Measurements from ENCODE around the gene TSC1.

DNA sequence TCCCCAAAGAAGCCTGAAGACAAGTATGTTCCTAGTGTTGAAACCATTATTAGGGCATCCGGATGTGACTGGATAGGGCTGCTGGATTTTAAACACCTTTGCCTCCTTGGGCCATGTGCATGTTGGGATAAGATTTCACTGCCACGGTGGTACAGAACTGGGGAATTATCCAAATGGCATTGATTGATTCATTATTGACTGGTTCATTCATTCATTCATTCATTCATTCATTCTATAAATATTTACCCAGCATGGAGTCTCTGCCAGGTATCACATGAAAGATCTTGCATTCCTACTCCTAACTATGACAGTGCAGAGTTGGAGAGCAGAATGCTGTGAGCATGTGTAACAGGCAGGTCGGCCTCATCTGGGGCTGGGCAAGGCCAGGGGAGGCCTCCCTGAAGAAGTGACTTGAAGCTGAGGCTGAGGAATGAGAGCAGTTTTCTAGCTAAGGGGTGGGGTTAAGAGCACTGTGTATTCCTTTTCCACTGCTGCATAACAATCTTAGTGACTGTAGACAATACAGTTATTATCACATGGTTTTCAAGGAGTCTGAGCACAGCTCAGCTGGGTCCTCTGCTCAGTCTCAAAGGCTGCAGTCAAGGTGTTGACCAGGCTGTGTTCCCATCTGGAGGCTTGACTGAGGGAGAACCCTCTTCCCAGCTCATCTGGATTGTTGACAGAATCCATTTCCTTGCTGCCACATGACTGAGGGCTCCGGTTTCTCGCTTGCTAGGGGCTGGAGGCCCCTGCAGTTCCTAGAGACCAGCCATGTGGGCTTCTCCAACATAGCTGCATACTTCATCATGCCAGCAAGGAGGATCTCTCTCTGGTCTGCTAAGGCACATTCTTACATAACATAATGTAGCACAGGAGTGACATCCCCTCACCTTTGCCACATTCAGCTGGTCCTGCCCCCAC is 102.0 kb downstream of the TSC1 start:
- TF ChIP-seq CTCF (conservative IDR thresholded peaks at IDR 0.05) (no peak), ZFX (IDR thresholded peaks at IDR 0.05) (no peak)
